Body of pancreas (tissue), 4 donors: ENCODE data around the gene GAP43.

Source experiments
- CTCF ChIP-seq, 7 experiments: fragments of 450-650 bp in 4 of 7; fragments of 200-600 bp in 3 of 7; sonication (generic) in 3 of 7; IDR thresholded peaks; one replicate each; pipeline ENCODE4 v1.5.1; 2016 to 2019; ENCODE audit warnings: antibody characterized with exemption in 7 of 7
- POLR2A ChIP-seq, 3 donors: fragments of 450-650 bp; IDR thresholded peaks; one replicate each; pipeline ENCODE4 v1.6.1; 2016; ENCODE audit warnings: antibody characterized with exemption in 3 of 3, mild to moderate bottlenecking in 2 of 3

GRCh38 chr3:115577000-115577399, 46.3 kb upstream of the GAP43 start:
- no peak for TF ChIP-seq CTCF (IDR thresholded peaks at IDR 0.05)
- TF ChIP-seq POLR2A (IDR thresholded peaks at IDR 0.05) = no peak
